Measurements from ENCODE around the gene SRSF8.

GRCh38 chr11:95070471-95070870, 3.8 kb downstream of the SRSF8 start:
- no peak for TF ChIP-seq CTCF (IDR thresholded peaks at IDR 0.05)
- no peak for TF ChIP-seq POLR2A (IDR thresholded peaks at IDR 0.05)

All from uterus (tissue), 2 donors.